ENCODE data around the gene HDAC6.
"Not testable (repeated sequence)": the region's sequence is repeated elsewhere in the genome, so short reads cannot be mapped to it uniquely, and the experiment has no call there.

Gene HDAC6

DNA sequence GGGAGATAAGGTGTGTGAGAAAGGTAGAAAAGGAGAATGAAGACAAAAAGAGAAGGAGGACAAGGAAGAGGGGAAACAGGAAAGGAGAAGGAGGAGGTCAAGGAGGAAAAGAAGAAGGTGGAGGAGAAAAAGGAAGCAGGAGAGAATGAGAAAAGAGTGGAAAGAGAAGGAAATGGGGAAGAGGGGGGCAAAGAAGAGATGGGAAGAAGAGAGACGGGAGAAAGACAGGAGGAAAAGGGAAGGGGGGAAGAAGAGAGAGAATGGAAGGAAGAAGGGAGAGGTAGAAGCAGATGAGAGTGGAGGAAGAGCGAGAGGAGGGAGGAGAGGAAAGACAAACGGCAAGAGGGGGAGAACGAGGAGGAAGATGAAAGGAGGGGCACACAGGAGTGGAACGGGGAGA is 11.4 kb upstream of the HDAC6 start:
- DNase-seq, result no peak

DNA sequence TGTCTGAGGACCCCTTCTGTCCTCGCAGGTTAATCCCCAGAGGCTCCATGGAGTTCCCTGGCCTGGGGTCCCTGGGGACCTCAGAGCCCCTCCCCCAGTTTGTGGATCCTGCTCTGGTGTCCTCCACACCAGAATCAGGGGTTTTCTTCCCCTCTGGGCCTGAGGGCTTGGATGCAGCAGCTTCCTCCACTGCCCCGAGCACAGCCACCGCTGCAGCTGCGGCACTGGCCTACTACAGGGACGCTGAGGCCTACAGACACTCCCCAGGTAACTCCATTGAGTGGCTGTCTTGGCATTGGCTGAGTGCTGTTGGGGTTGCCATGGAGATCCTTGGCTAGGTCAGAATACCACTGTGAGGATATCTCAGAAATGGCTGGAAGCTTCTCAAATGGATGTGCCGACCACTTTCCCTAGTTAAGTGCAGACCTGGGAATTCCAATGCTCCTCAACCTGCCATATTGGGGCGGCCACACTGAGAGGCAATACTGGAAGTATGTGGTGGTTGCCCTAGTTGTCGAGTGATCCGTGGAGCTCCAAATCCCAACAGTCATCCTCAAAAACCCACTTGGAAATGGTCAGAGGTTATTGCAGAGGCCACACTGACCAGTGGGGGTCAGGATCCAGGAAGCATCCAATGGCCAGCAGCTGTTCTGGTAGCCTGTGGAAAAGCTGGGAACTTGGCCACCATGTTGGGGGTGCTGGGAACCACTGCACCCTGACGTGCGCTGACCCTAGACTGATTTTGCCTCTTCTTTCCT is 10.6 kb upstream of the HDAC6 start:
- DNase-seq, result no peak

DNA sequence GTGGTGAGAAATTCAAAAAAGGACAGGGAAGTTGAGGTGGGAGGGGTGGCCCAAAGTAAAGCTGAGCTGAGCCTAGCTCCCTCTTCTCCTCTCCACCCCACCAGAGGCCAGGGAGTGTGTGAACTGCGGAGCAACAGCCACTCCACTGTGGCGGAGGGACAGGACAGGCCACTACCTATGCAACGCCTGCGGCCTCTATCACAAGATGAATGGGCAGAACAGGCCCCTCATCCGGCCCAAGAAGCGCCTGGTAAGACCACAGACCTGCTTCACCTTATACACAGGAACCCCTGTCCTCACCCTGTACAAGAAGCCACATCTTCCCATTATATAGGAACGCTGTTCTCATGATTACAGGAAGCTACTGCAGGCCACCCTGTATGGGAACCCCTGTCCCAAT is 9.6 kb upstream of the HDAC6 start:
- DNase-seq, result no peak

DNA sequence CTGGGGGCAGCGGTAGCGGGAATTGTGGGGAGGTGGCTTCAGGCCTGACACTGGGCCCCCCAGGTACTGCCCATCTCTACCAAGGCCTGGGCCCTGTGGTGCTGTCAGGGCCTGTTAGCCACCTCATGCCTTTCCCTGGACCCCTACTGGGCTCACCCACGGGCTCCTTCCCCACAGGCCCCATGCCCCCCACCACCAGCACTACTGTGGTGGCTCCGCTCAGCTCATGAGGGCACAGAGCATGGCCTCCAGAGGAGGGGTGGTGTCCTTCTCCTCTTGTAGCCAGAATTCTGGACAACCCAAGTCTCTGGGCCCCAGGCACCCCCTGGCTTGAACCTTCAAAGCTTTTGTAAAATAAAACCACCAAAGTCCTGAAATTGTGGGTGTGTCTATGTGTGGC is 7.9 kb upstream of the HDAC6 start:
- no peak for DNase-seq

DNA sequence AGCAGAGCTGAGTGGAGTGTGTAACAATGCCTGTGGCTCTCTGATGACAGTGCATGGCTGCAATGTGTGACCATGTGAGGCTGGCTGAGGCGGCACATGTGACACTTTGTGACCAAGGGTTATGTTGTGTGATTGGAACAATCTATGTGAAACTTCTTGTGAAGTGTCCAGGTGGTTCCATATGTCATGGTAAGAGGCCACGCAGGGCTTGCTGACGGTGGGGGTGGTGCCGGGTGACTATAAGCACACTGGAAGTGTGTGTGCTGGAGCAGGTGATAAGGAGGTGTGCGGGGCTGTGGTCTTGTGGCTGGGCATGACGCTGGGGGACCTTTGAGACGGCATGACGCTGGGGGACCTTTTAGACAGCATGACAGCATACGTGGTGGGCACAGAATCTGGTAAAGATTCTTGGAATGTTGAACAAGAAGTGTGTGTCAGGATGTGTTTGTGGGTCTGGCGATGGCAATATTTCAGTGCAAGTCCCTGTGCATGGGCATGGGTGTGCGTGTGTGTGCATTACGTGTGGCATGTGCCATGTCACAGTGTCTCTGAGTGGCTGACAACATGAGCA is 7.4 kb upstream of the HDAC6 start:
- no peak for DNase-seq

DNA sequence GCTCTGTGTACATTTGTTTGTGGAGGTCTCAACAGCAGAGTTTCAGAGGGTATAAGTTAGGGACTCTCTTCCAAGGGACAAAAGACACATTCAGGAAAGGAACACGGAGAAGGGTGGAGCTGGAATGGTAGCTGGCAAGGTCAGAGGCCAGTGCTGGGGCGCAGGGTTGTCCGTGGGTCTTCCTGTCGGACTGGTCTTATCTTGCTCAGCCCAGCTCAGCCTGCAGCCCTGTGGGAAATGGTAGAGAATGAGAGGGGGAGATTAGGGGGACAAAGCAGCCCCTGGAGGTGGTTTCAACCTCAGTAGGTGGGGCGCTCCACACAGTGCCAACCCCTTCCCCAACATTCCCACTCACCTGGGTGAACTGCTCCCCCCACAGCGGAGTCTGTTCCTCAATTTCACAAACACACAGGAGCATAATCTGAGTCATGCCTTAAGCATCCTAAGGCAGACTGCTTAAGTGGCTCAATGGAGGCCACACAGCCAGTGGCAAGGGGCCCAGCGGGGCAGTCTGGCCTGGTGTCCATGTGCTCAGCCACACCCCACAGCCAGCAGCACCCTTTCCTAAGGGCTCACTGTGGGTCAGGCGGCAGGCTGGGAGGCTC is 6.9 kb upstream of the HDAC6 start:
- no peak for DNase-seq

DNA sequence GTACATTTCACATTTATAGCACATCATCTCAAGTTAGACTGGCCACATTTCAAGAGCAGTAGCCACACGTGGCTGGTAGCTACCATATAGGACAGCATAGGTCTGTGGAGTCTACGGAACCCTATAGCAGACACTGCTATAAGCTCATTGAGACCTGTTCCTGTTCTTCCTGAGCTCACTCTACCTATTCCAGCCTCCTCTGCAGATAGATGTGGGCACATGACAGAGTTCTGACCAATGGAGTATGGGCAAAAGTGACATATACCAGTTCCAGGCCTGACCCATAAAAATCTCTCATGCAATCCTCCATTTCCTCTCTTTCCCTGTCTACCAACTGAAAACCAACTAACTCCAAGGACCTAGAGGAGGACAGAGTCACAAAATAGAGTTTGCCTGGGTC is 3.5 kb upstream of the HDAC6 start:
- no peak for DNase-seq

DNA sequence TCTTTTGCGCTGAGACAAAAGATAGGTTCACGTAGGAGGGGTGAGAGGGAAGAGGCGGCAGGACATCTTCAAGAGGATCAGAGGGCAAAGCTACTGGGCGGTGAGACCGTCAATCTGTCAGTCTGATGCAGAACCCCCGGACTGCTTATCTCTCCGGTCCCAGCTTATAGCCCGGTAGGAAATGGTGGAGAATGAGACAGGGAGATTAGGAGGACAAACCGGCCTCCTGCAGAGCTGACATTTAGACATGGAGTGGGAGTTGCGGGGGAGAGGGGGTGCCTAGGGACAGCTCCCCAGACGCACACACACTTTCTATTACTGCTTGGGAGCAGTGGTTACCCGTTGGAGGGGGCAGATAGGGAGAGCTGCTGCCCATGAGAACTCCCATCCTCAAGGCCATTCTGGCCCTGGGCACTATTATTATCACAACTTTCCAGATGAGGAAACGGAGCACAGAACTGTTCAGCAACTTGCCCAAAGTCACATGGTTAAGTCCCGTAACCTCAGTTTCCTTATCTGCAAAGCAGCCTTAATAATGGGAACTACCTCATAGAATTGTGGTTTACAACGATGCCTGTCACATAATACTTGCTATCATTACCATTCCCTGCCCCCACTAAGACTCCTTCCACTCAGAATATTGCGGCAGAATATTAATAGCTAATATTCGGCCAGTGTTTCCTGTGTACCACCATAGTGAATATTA is 1.1 kb upstream of the HDAC6 start:
- DNase-seq, result no peak

DNA sequence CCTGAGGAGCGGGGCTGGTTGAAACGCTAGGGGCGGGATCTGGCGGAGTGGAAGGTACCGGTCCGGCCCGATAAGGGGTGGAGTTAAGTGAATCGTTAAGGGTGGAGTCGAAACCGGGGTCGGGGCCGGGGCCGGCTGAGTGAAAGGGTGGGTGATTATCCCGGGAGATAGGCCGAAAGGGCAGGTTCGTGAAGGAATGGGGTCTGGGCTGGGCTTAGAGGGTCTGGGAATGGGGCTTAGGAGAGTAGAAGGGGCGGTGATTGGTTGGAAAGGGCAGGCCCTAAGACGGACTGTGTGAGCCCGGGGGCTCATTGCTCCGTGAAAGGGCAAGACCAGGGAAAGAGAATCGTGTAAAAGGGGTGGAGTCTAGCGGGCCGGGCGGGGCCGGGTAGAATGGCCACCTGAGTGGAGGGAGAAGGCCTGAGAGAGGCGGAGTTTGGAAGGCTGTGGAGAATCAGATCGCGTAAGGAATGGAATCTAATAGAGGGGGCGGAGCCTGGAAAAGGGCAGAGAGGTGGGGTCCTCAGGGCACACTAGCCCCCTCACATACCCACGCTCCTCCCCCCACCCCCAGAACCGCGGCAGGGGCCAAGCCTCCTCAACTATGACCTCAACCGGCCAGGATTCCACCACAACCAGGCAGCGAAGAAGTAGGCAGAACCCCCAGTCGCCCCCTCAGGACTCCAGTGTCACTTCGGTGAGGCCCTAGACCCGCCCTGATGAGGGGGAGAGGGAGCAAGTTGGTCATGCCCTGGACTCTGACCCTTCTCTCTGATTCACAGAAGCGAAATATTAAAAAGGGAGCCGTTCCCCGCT is 430 bp downstream of the HDAC6 start:
- peak; percentile 87 for DNase-seq

DNA sequence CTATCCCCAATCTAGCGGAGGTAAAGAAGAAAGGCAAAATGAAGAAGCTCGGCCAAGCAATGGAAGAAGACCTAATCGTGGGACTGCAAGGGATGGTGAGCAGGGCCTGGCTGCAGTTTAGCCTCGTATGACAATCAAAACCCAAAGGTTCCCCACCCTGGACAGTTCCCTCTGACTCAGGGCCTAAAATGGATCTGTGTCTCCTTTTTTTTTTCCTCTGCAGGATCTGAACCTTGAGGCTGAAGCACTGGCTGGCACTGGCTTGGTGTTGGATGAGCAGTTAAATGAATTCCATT is 986 bp downstream of the HDAC6 start:
- DNase-seq, result no peak

DNA sequence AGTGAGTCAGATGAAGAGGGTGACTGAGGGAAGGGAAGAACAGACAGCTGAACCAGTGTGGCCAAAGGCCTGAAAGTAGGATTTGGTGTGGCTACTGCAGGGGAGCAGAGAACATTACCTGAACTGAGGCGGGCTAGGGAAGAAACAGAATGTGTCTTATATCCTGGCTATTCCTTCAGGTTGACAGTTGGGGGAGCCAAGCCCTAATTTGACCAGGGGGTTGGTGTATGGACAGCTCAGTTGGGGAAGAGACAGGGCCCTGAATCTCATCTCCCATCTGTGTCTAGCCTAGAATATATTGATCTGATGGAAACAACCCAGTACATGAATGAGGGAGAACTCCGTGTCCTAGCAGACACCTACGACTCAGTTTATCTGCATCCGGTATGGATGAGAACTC is 4.2 kb downstream of the HDAC6 start:
- DNase-seq, result no peak

DNA sequence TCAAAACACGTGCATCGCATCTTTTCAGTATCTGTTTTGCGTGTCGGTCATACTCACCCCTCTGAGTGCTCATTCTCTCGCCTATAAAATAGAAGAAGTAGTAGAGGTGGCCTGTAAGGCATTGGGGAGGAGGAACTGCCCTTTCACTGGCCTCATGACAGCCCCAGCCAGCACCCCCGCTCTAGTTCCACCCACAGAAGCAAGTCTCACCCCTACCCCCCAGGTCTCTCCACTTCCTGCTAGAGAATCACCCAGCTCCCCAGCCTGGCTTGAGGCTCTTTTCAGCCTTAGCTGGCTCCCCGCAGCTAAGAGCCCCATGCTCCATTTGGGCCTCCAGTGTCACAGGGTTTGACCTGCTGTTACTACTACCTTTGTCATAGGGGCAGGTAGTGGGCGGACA is 11.8 kb downstream of the HDAC6 start:
- DNase-seq, result no peak

DNA sequence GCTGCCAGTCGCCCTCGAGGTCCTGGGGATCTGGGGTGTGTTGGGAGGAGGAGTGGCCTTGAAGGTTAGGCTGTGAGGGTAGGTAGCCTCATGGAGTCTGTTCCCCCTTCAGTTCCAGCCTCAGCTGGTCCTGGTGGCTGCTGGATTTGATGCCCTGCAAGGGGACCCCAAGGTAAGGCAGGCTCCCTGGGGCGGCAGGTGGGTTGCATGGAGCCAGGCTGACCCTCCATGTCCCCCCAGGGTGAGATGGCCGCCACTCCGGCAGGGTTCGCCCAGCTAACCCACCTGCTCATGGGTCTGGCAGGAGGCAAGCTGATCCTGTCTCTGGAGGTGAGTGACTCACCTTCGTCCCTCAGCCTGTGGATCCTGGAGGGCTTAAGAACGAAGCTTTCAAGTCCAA is 12.9 kb downstream of the HDAC6 start:
- no peak for DNase-seq

DNA sequence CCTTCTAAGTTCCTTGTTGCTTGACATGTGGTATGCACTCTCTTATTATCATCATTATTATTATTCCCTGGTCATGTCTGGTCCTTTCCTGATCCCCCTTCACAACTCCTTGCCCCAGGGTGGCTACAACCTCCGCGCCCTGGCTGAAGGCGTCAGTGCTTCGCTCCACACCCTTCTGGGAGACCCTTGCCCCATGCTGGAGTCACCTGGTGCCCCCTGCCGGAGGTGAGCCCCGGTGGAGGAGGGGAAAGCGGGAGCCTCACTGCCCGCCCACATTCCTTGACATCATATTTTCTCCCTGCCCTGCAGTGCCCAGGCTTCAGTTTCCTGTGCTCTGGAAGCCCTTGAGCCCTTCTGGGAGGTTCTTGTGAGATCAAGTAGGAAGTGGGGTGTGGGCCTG is 13.4 kb downstream of the HDAC6 start:
- no peak for DNase-seq

DNA sequence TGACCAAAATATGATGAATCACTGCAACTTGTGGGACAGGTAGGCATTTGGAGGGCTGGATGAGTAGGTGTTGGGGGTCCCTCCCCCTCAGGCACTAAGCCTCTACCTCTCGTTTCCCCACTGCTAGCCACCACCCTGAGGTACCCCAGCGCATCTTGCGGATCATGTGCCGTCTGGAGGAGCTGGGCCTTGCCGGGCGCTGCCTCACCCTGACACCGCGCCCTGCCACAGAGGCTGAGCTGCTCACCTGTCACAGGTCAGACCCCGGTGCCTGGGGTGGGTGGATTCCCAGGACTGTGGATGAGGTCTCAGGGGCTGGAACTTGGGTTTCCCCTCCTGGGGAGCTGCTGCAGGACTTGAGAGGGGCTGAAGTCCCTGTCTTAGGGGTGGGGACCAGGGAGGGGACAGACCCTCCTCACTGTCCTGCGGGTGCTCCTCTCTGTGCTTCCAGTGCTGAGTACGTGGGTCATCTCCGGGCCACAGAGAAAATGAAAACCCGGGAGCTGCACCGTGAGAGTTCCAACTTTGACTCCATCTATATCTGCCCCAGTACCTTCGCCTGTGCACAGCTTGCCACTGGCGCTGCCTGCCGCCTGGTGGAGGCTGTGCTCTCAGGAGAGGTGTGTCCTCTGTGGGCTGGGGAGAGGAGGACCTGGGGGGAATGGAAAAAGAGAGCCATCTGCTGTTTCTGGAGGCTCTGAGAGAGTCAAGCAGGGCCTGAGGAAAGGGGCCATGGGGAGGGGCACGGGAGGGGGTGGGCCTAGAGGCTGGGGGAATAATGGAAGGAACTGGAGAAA is 14.3 kb downstream of the HDAC6 start:
- DNase-seq, result no peak

DNA sequence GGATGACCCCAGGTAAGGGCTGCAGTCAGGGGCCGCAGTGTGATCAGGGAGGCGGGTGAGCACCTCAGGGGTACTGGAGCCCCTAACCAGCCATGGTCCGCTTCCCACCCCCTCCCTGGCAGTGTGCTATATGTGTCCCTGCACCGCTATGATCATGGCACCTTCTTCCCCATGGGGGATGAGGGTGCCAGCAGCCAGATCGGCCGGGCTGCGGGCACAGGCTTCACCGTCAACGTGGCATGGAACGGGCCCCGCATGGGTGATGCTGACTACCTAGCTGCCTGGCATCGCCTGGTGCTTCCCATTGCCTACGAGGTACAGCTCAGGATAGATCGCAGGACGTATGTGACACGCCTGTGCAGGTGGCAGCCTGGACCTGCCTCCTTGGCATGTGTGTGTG is 16.2 kb downstream of the HDAC6 start:
- DNase-seq, result no peak

DNA sequence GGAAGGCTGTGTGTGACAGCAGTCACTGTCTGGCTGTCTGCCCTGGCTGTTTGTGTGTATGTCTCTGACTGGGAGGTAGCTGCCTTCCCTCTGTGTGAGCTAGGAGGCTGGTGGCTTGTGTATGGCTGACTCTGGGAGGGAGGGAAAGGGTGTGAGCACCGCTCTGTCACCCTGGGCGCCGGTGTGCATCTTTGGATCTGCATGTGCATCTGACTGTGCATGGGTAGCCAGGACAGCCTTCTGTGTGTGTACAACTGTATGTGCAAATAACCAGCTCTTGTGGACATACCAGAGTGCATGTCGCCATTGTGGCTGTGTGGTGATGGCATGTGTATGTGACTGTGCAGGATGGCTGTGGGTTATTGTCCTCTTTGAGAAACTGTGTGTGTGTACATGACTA is 17.0 kb downstream of the HDAC6 start:
- DNase-seq, result no peak

DNA sequence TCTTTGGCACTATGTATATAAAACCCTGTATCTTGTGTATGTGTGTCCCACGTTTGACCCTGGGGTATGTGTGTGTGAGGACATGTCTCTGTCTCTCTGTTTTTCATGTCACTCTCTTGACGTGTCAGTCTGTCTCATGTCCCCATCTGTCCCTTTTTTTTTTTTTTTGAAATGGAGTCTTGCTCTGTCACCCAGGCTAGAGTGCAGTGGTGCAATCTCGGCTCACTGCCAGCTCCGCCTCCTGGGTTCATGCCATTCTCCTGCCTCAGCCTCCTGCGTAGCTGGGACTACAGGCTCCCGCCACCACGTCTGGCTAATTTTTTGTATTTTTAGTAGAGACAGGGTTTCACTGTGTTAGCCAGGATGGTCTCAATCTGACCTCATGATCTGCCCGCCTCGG is 17.5 kb downstream of the HDAC6 start:
- not testable (repeated sequence) for DNase-seq

DNA sequence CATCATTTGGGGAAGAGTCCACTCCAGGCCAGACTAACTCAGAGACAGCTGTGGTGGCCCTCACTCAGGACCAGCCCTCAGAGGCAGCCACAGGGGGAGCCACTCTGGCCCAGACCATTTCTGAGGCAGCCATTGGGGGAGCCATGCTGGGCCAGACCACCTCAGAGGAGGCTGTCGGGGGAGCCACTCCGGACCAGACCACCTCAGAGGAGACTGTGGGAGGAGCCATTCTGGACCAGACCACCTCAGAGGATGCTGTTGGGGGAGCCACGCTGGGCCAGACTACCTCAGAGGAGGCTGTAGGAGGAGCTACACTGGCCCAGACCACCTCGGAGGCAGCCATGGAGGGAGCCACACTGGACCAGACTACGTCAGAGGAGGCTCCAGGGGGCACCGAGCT is 21.2 kb downstream of the HDAC6 start:
- DNase-seq, result no peak

DNA sequence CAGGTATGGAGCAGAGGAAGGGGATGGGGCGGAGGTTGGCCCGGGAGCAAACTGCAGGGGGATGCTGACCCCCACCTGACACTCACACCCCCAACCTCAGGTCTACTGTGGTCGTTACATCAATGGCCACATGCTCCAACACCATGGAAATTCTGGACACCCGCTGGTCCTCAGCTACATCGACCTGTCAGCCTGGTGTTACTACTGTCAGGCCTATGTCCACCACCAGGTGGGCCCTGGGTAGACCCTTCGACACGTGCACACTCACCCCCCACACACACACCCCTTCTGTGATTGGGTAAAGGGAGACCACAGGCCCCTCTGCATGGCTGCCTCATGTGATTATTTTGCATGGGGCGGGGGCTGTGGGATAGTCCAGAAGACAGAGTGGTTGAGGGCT is 22.2 kb downstream of the HDAC6 start:
- no peak for DNase-seq

DNA sequence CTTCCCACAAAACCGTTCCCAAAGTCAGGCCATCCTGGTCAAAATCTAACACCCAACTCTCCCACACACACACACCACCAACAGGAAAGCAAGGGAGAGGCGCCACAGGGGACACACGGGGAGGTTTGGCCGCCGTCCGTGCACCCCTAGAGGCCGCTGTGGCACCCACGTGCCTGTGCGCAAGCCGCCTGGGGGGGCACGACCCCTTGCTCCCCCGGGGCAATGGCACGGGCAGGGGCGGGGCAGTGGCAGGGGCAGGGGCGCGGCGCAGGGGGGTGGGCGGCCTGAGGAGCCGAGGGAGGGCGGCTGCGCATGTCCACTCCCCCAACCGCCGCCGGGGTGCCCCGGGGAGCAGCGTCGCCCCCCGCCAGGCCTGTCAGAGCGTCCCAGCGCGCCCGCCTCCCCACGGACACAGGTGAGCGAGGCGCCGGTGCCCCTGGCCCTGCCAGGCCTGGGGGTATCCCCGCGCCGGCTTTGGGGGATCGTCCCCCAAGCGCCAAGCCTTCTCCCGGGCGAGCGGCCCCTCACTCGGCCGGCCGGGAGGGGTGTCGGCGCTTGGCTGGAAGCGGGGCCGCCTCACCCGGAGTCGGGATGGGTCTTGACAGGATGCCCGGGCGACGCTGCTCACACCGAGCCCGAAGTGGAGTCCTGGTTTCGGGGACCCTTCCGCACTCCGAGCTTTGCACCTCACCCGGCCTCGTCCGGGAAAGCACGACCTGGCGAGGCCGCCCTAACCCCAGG is 24.4 kb downstream of the HDAC6 start, which contains the start of gene ERAS:
Gene ERAS, plus strand, starts transcription at position 379 of the 741 bp plus-strand sequence. CDS start 2,611 bp downstream, outside the sequence.
- no peak for DNase-seq

All from left hindlimb (tissue), 1 donor.